Esophagus squamous epithelium (tissue), 4 donors: Measurements from ENCODE around the gene PLXNB2.

ENCODE experiments used
- POLR2A ChIP-seq, 4 donors: fragments of 450-650 bp; IDR thresholded peaks; one replicate each; pipeline ENCODE4 v1.6.1; 2017; ENCODE audit warnings: antibody characterized with exemption in 4 of 4, mild to moderate bottlenecking in 4 of 4, moderate library complexity in 3 of 4
- TF ChIP-seq, protein P1 (sequence below), 6 experiments: fragments of 450-650 bp in 4 of 6; fragments of 200-600 bp in 2 of 6; sonication (generic) in 2 of 6; IDR thresholded peaks; one replicate each; pipeline ENCODE4 v1.5.1; 2016 to 2019; ENCODE audit warnings: antibody characterized with exemption in 6 of 6, mild to moderate bottlenecking in 4 of 6, moderate library complexity in 4 of 6

DNA sequence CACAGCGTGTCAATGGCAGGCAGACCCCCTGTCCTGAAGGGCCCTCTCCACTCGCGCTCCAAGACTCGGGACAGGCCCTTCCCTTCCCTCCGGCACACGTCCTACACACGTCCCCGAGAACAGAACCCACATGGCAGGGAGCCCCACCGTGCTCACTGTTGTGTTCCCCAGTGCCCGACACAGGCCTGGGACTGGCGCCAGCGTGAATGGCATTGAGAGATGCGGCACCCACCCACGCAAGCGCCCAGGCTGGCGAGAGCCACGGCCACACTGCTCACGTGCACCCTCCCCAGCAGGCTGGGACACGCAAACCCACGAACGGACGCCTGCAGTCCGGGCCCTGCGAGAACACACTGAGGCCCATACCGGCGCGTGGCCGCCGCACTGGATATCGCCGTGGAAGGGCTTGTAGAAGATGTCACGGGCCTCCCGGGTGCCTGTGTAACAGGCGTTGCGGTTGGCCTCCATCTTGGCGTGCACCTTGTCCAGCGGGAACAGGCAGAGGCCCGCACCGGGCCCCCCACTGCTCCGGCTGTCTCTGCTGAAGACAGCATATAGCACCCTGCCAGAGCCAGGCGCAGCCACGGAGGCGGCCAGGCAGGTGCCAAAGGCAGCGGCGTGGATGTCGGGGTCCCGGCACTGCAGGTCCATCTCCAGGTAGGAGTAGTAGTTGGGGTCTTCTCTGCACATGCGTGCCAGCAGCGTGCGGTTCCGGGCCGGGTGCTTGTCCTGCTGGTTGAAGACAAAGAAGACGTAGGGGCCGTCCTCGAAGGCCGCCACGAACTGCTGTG is 18.1 kb downstream of the PLXNB2 start:
- TF ChIP-seq, protein P1, sequence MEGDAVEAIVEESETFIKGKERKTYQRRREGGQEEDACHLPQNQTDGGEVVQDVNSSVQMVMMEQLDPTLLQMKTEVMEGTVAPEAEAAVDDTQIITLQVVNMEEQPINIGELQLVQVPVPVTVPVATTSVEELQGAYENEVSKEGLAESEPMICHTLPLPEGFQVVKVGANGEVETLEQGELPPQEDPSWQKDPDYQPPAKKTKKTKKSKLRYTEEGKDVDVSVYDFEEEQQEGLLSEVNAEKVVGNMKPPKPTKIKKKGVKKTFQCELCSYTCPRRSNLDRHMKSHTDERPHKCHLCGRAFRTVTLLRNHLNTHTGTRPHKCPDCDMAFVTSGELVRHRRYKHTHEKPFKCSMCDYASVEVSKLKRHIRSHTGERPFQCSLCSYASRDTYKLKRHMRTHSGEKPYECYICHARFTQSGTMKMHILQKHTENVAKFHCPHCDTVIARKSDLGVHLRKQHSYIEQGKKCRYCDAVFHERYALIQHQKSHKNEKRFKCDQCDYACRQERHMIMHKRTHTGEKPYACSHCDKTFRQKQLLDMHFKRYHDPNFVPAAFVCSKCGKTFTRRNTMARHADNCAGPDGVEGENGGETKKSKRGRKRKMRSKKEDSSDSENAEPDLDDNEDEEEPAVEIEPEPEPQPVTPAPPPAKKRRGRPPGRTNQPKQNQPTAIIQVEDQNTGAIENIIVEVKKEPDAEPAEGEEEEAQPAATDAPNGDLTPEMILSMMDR (IDR thresholded peaks at IDR 0.05), result no peak
- no peak for TF ChIP-seq POLR2A (IDR thresholded peaks at IDR 0.05)
